Activated gamma-delta T cell treated with Interleukin-2 at 50 U/mL for 16 hours (primary cell): ENCODE measurements around the gene ANK2.

Experiments
- DNase-seq: peaks from one replicate; pipeline ENCODE4 v3.0.0-alpha.2; 2020

The ANK2 gene

DNA sequence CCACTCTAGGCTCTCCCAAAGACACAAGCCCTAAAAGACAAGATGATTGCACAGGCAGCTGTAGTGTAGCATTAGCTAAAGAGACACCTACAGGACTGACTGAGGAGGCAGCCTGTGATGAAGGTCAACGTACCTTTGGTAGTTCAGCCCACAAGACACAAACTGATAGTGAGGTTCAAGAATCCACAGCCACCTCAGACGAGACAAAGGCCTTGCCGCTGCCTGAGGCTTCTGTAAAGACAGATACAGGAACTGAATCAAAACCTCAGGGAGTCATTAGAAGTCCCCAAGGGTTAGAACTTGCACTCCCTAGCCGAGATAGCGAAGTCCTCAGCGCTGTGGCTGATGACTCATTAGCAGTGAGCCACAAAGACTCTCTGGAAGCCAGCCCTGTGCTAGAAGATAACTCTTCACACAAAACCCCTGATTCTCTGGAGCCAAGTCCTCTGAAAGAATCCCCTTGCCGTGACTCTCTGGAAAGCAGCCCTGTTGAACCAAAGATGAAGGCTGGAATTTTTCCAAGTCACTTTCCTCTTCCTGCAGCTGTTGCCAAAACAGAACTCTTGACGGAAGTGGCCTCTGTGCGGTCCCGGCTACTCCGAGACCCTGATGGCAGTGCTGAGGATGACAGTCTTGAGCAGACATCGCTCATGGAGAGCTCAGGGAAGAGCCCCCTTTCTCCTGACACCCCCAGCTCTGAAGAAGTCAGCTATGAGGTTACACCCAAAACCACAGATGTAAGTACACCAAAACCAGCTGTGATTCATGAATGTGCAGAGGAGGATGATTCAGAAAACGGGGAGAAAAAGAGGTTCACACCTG lies 306.3 kb downstream of the ANK2 start:
- DNase-seq = peak; percentile 48

DNA sequence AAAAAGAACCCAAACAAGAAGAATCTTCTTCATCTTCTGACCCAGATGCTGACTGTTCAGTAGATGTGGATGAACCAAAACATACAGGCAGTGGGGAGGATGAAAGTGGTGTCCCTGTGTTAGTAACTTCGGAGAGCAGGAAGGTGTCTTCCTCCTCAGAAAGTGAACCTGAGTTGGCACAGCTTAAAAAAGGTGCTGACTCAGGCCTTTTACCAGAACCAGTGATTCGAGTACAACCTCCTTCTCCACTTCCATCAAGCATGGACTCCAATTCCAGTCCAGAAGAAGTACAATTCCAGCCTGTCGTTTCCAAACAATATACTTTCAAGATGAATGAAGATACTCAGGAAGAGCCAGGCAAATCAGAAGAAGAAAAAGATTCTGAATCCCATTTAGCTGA lies 307.0 kb downstream of the ANK2 start:
- DNase-seq = no peak

GRCh38 chr4:113358784-113359183 lies 309.3 kb downstream of the ANK2 start:
- no peak for DNase-seq

DNA sequence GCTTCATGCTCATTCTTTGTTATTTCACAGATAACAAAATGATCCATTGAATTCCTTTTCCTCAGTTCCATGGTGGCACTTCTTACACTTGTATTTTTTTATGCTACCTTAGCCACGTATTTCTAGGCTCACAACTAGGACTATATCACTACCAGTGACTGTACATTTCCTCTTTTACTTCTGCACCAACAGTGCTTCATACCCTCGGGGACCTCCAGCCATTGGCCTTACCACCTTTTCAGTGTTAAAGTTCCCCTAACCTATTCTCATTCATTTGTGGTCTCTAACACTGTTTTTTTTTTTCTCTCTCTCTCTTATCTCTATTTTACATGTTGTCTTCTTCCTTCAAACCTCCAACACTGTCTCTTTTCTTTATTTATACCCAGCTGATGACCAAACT lies 315.9 kb downstream of the ANK2 start:
- DNase-seq = no peak

DNA sequence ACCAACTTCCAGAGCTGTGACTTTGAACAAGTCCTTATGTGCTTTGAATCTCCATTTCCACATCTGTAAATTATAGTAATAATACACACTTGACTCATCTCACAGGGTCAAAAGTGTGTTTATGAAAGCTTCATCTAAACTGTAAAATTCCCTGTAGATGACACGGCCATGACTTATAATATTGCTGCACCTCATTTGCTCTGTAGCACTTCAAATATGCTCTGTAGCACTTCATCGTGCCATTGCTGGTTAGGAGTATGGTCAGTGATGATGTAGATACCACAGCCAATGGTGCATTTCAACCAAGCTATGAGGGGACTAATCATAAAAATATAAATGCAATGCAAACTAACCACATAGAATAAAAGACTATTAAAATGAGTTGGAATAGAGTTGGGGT lies 318.6 kb downstream of the ANK2 start:
- no peak for DNase-seq

DNA sequence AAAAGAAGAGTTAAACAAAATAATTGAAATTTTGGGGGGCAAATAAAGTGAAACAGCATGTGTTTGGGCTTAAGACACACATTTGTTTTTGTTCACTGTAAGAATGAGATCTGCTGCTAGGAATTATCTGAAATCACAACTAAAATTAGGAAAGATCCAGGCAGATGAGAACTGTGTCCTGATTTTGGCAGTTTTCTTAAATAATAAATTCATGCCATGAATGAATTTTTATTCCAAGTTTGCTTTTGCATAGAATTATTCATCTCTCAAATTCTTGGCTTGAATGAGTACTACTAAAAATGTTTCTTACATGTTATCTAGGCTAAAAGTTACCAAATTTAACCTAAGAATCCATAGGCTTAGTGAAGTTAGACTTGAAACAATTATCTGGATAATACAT lies 321.7 kb downstream of the ANK2 start:
- no peak for DNase-seq

- DNase-seq = no peak
Observed at GRCh38 chr4:113375964-113376666, 326.7 kb downstream of the ANK2 start.

GRCh38 chr4:113378836-113379235 lies 329.4 kb downstream of the ANK2 start:
- no peak for DNase-seq

GRCh38 chr4:113382704-113383103 lies 333.3 kb downstream of the ANK2 start:
- DNase-seq = no peak

- DNase-seq = no peak
Observed at GRCh38 chr4:113383111-113383785, 333.8 kb downstream of the ANK2 start.

GRCh38 chr4:113384600-113384999 lies 335.1 kb downstream of the ANK2 start:
- DNase-seq = no peak

GRCh38 chr4:113385281-113385899 lies 335.9 kb downstream of the ANK2 start:
- DNase-seq = no peak

- DNase-seq = no peak
Observed at GRCh38 chr4:113389160-113389559, 339.7 kb downstream of the ANK2 start.

DNA sequence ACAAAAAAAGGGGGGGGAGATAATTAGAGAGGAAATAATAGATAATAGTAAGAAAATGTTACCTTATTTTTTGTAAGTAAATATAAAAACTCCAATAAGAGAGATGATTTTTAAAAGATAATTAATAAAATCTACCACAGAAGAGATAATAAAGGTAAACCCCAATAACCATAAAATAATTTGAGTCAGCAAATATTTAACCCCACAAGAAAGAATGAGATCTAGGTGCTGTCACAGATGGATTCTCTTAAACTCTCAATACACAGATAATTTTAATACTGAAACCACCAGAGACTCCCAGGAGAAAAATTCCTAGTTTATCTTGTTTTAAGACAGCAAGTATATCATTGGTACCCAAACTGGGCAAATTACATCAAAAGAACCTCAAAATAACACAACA lies 341.4 kb downstream of the ANK2 start:
- DNase-seq = no peak

- DNase-seq = no peak
Observed at GRCh38 chr4:113394108-113394729, 344.8 kb downstream of the ANK2 start.

DNA sequence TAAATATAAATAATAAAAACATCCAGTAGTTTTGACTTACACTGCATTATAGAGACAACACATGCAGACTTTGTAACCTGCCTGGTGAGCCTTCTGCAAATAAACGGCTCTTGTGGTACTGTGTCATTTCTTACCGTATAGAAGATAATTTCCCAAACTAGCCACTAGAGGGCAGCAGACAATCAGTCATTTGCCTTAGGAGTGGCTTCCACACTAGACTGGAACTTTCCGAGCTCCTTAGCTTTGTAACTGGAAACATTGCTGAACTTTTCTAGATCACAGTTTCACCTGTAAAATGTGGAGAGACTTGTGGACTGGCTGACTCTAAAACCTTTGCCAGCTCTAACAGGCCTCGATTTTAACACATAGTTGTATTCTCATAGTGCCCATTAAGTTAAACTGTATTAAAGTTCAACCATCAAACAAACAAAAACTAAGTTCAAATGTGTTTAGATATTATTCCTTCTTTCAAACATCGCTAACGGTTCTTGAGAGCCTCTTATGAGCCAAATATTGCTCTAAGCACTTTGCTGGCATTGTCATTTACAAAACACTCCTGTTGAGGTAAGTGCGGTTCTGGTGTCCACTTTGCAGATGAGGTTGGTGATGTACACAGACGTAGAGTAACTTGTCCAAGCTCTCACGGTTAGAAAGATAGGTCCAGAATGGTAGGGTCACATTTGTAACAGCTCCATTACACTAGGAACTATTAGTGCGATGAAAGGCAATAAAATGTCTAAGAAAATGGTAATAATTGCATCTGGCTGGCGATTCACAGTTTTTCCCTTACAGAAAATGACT lies 345.5 kb downstream of the ANK2 start:
- DNase-seq = peak; percentile 47

- DNase-seq = no peak
Observed at GRCh38 chr4:113397114-113397701, 347.8 kb downstream of the ANK2 start.

GRCh38 chr4:113398441-113399143 lies 349.1 kb downstream of the ANK2 start:
- DNase-seq = no peak

- DNase-seq = no peak
Observed at GRCh38 chr4:113404167-113404571, 354.7 kb downstream of the ANK2 start.

DNA sequence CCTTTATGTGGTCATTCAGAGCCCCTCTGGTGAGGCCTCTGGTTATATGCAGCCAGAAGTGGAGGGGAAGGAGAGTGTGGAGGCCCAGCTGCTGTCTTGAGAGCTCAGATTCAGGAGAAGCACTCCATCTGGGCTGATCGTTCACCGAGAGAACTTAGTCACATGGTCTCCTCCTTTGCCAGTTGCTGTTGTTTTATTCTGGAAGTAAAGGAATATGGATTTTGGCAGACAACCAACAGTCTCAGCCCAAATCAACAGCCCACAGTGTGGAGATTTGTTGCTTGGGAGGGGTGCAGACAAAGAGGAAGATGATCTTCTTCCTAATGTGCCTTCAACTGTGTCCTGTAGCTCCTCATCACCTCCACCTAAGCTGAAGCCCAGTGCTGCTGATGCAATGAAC lies 355.4 kb downstream of the ANK2 start:
- DNase-seq = no peak
